GM19397 (cell line): ENCODE results near the gene SPATA46.
"Not testable (repeated sequence)": the region's sequence is repeated elsewhere in the genome, so short reads cannot be mapped to it uniquely, and the experiment has no call there.

Experiments used
- ATAC-seq: cut with Tn5 transposase; IDR thresholded peaks from one replicate; pipeline ENCODE4 v1.9.1; 2021; ENCODE audit warnings: mild to moderate bottlenecking, moderate library complexity; ENCODE audit not compliant: unreplicated experiment

The SPATA46 gene

GRCh38 chr1:162376691-162377090 is at the start of gene SPATA46:
SPATA46 (minus strand) TSS chr1:162376854; CDS start chr1:162376790, 64 bp downstream.
- no peak for ATAC-seq

- no peak for ATAC-seq
These were observed 46.2 kb upstream of the SPATA46 start for GRCh38 chr1:162422662-162423375.

GRCh38 chr1:162421258-162422164 is 44.9 kb upstream of the SPATA46 start:
- no peak for ATAC-seq

GRCh38 chr1:162420120-162420519 is 43.5 kb upstream of the SPATA46 start:
- ATAC-seq: no peak

GRCh38 chr1:162419450-162419931 is 42.8 kb upstream of the SPATA46 start:
- ATAC-seq: not testable (repeated sequence)

GRCh38 chr1:162418584-162418983 is 41.9 kb upstream of the SPATA46 start:
- ATAC-seq: not testable (repeated sequence)

GRCh38 chr1:162417650-162418049 is 41.0 kb upstream of the SPATA46 start:
- no peak for ATAC-seq

GRCh38 chr1:162416909-162417308 is 40.3 kb upstream of the SPATA46 start:
- no peak for ATAC-seq

GRCh38 chr1:162416215-162416614 is 39.6 kb upstream of the SPATA46 start:
- no peak for ATAC-seq

GRCh38 chr1:162412002-162412401 is 35.3 kb upstream of the SPATA46 start, which contains the start of gene SH2D1B:
SH2D1B (minus strand) TSS chr1:162412136; CDS start chr1:162412016, 120 bp downstream.
- ATAC-seq: no peak

GRCh38 chr1:162407539-162407938 is 30.9 kb upstream of the SPATA46 start:
- no peak for ATAC-seq

GRCh38 chr1:162406811-162407210 is 30.2 kb upstream of the SPATA46 start:
- no peak for ATAC-seq

GRCh38 chr1:162405800-162406199 is 29.1 kb upstream of the SPATA46 start:
- ATAC-seq: no peak

GRCh38 chr1:162404550-162405160 is 28.0 kb upstream of the SPATA46 start:
- ATAC-seq: no peak

- ATAC-seq: no peak
These were observed 24.2 kb upstream of the SPATA46 start for GRCh38 chr1:162400790-162401355.

GRCh38 chr1:162398999-162399580 is 22.4 kb upstream of the SPATA46 start:
- ATAC-seq: no peak

- no peak for ATAC-seq
These were observed 21.4 kb upstream of the SPATA46 start for GRCh38 chr1:162397943-162398560.

- no peak for ATAC-seq
These were observed 20.4 kb upstream of the SPATA46 start for GRCh38 chr1:162397039-162397448.

GRCh38 chr1:162396201-162396906 is 19.7 kb upstream of the SPATA46 start:
- no peak for ATAC-seq
